HuH-7 (cell line): ENCODE data around the gene CCNG2.

Experiments used
- DNase-seq: peaks from one replicate; pipeline ENCODE4 v3.0.0; 2011; ENCODE audit warnings: low spot score

Gene CCNG2

DNA sequence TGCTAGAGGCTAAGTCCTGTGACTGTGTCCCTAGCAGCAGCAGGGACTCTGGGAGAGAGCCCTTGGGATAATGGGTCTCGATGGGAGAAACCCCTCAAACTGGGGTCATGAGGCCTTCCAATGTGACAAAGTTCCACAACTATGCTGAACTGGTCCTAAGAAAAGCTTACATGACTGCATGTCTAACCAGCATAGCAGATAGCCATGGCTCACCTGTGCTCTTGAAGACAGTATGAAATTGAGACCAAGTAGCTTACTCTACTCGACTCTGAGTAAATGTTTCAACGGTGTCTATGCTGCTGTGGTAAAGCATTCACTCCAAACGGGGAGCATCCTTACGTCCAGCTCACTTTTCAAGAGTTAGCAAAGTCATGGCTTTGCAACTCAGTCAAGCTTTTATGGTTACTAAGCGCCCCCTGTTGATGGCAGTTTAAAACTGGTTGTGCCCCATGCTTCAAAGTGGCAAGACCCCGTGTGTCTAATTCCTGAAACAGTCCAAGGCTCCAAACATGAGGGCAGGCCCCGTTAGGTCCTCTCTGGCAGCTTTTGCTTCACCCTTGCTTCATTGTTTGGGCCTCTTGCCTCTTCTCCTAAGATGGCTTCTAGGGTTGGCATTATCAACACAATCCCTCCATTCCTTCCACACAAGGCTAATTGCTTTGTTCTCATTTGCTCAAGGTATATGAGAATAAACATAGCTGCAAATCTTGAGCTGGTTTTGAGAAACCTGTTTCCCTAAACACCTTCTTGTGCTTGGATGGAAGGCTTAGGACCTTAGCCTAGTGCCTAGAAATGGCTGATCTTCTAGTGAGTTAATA is 46.6 kb downstream of the CCNG2 start:
- DNase-seq = peak; percentile 44

DNA sequence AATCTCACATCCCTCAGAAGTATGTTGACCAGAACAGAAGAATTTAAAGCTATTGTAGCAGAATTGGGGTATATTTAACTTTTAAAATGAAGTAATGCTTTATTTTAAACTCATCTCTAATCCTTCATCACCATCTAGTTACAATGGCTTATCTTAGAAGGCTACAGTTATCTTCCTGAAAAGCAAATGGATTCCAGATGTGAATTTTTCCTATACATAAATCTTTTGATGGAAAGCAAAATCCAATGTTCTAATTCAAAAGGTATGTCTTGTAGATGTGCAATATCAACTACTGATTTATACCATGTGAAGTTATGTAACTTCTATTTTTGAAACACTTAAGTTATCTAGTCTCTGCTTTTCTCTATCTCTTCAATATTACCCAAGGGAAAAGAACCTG is 47.6 kb downstream of the CCNG2 start:
- no peak for DNase-seq

- DNase-seq = no peak
Measured at GRCh38 chr4:77209012-77209411, 52.0 kb downstream of the CCNG2 start.

GRCh38 chr4:77209936-77210335 is 52.9 kb downstream of the CCNG2 start:
- no peak for DNase-seq

- no peak for DNase-seq
Measured at GRCh38 chr4:77215107-77215506, 58.1 kb downstream of the CCNG2 start.

DNA sequence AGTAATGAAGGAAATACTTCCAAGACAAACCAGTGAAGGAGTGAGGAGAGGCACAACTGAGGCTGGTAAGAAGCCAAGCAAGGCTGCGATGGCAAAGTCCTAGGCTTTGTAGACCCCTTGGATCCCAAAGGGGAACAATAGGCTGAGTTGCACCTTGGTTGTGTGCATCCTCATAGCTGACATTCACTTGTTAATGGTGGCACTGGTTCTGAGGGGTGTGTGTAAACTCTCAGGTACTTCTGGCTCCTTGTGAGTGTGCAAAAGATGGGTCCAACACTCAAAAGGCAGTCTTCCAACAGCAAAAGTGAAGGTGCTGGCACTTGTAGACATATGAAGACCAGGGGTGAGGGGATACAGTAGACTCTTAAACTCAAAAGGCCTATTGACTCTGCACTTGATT is 60.5 kb downstream of the CCNG2 start:
- DNase-seq = no peak

- DNase-seq = no peak
Measured at GRCh38 chr4:77219266-77219665, 62.3 kb downstream of the CCNG2 start.
